Adrenal gland (tissue), 12 donors: ENCODE results near the gene TBC1D22A. TPM values are rescaled to one million over a fixed set of nuclear protein-coding genes. Genes with fewer than 3 reads are reported as not detected.

Source experiments
- DNase-seq, 7 donors: peaks; one replicate each; pipeline ENCODE4 v3.0.0-alpha.2; 2019 to 2020
- H3K27ac ChIP-seq, 5 donors: fragments of 200-600 bp; sonication (generic) in 4 of 5; 1 replicate in 3 of 5; 2 replicates in 2 of 5; pipeline versions ENCODE4 v1.5.1 to v1.8.0; 2016 to 2020; ENCODE audit warnings: mild to moderate bottlenecking in 1 of 5
- H3K27me3 ChIP-seq: fragments of 200-600 bp; 2 replicates; pipeline ENCODE4 v1.8.0; 2021
- H3K36me3 ChIP-seq, 2 donors: fragments of 200-600 bp; replicated peaks in 1 of 2; 1 replicate in 1 of 2; 2 replicates in 1 of 2; pipeline versions ENCODE4 v1.5.1 to v1.8.0; 2018 to 2022
- H3K4me1 ChIP-seq, 2 donors: fragments of 200-600 bp; replicated peaks in 1 of 2; 1 replicate in 1 of 2; 2 replicates in 1 of 2; pipeline versions ENCODE4 v1.5.1 to v1.8.0; 2018 to 2021
- H3K4me3 ChIP-seq, 4 donors: fragments of 200-600 bp; sonication (generic) in 3 of 4; one replicate each; pipeline ENCODE4 v1.5.1; 2016 to 2018
- H3K9me3 ChIP-seq, 3 donors: fragments of 200-600 bp; sonication (generic) in 1 of 3; replicated peaks in 1 of 3; 1 replicate in 2 of 3; 2 replicates in 1 of 3; pipeline versions ENCODE4 v1.5.1 to v1.8.0; 2016 to 2021
- CTCF ChIP-seq, 6 experiments: fragments of 450-650 bp in 4 of 6; fragments of 200-600 bp in 2 of 6; sonication (generic) in 1 of 6; IDR thresholded peaks; 1 replicate in 5 of 6; 2 replicates in 1 of 6; pipeline versions ENCODE4 v1.5.1 to v1.8.0; 2016 to 2021; ENCODE audit warnings: antibody characterized with exemption in 6 of 6, mild to moderate bottlenecking in 2 of 6, moderate library complexity in 1 of 6
- POLR2A ChIP-seq, 2 donors: fragments of 450-650 bp; IDR thresholded peaks; one replicate each; pipeline ENCODE4 v1.6.1; 2017; ENCODE audit warnings: antibody characterized with exemption in 2 of 2, mild to moderate bottlenecking in 2 of 2, moderate library complexity in 1 of 2
- WGBS, 4 donors: extraction: QIAGEN DNeasy Blood & Tissue Kit in 2 of 4; methylation state at CpG; one replicate each; pipeline versions ENCODE4 v1.1.5 to v1.1.7; 2013 to 2017; 5-methylcytosine and 5-hydroxymethylcytosine counted together
- intact Hi-C, 2 donors: fragments of 100-400 bp; cut with DNase I; formaldehyde crosslinking; loops; one replicate each; pipeline versions ENCODE4 v1.14.1 to v1.15.0; 2022 to 2023
- polyA plus RNA-seq, 3 donors: library from polyadenylated mRNA; stranded (reverse); fragments of 200-250 nt in 2 of 3; fragments of 350-450 nt in 1 of 3; fragmentation: Illumina TruSeq in 1 of 3; extraction: RNeasy Lipid Tissue Mini Kit (QIAGEN cat#74804) in 1 of 3; gene quantifications; one replicate each; pipeline ENCODE4 v1.2.3, GENCODE V29; 2013 to 2014
- total RNA-seq, 9 donors: library from RNA; depleted of rRNA in 4 of 9; stranded (reverse); fragments of >200 nt in 4 of 9; fragments of 120-200 nt in 1 of 9; fragmentation: NEBNext Ultra II Directional in 1 of 9; extraction: Animal tissue kit (Norgen Biotek cat#: 25700) in 1 of 9; gene quantifications; one replicate each; pipeline versions ENCODE4 v1.1.0 to v1.2.4, GENCODE V29; 2013 to 2023
- donor health status: healthy with polysubstance abuse.
- donor health status: Bipolar disorder and iron deficiency.
- donor health status: DM: yes; HTN: yes; CAD: no.
- donor health status: DM: no; HTN: no; CAD: no.
- donor health status: DM: no; HTN: no; CAD: no.
- donor health status: DM: yes; HTN: yes; CAD: no.

The TBC1D22A gene
- total and polyA plus RNA-seq, 12 donors, result 11.5 to 44.2 (median 28.1) TPM

- Histone ChIP-seq H3K27ac (no peak overlapping the region), H3K4me3 (no peak overlapping the region), H3K27me3 (no peaks in the 10 kb centered on the region), H3K9me3 (no peaks in the 10 kb centered on the region), H3K4me1 (no peaks in the 10 kb centered on the region), H3K36me3 (no peaks in the 10 kb centered on the region)
- TF ChIP-seq POLR2A (IDR thresholded peaks at IDR 0.05) (no peak), CTCF (IDR thresholded peaks at IDR 0.05) (no peak)
- 89 to 96% (median 93%) methylated on average over 7 of the region's 7 CpGs for WGBS, 4 donors
- intact Hi-C loops, result no loop called here
- DNase-seq, result no peak
These were observed 257.7 kb downstream of the TBC1D22A start for GRCh38 chr22:47020166-47020565.

- DNase-seq, result no peak
- intact Hi-C loops, result no loop called here
- Histone ChIP-seq H3K27me3 (no peaks in the 10 kb centered on the region), H3K27ac (no peak overlapping the region), H3K9me3 (no peaks in the 10 kb centered on the region), H3K4me3 (no peak overlapping the region), H3K4me1 (no peaks in the 10 kb centered on the region), H3K36me3 (no peaks in the 10 kb centered on the region)
- no peak for TF ChIP-seq POLR2A (IDR thresholded peaks at IDR 0.05)
- TF ChIP-seq CTCF (IDR thresholded peaks at IDR 0.05), result no peak
- WGBS, 4 donors, result 92 to 96% (median 93%) methylated on average over 7 of the region's 7 CpGs
These were observed 259.1 kb downstream of the TBC1D22A start for GRCh38 chr22:47021371-47022074.

- intact Hi-C loops, result no loop called here
- 94 to 98% (median 96%) methylated on average over 3 of the region's 3 CpGs for WGBS, 4 donors
- H3K27ac ChIP-seq, result no peak overlapping the region
- H3K36me3 ChIP-seq, result no peaks in the 10 kb centered on the region
- DNase-seq, result no peak
- no peaks in the 10 kb centered on the region for H3K27me3 ChIP-seq
- no peak for TF ChIP-seq CTCF (IDR thresholded peaks at IDR 0.05)
- no peak for TF ChIP-seq POLR2A (IDR thresholded peaks at IDR 0.05)
- no peak overlapping the region for H3K4me3 ChIP-seq
- no peaks in the 10 kb centered on the region for H3K9me3 ChIP-seq
- H3K4me1 ChIP-seq, result no peaks in the 10 kb centered on the region
These were observed 259.6 kb downstream of the TBC1D22A start for GRCh38 chr22:47022075-47022473.

GRCh38 chr22:47022475-47022874 lies 260.0 kb downstream of the TBC1D22A start:
- no peaks in the 10 kb centered on the region for H3K36me3 ChIP-seq
- intact Hi-C loops, result no loop called here
- no peak for DNase-seq
- H3K4me3 ChIP-seq, result no peak overlapping the region
- no peaks in the 10 kb centered on the region for H3K9me3 ChIP-seq
- no peak overlapping the region for H3K27ac ChIP-seq
- TF ChIP-seq CTCF (IDR thresholded peaks at IDR 0.05) (no peak), POLR2A (IDR thresholded peaks at IDR 0.05) (no peak)
- no peaks in the 10 kb centered on the region for H3K27me3 ChIP-seq
- H3K4me1 ChIP-seq, result no peaks in the 10 kb centered on the region
- WGBS, 4 donors, result 92 to 99% (median 95%) methylated on average over 7 of the region's 7 CpGs
